Measurements from ENCODE around the gene LHX2. TPM values are rescaled to one million over a fixed set of nuclear protein-coding genes. Genes with fewer than 3 reads are reported as not detected.

The LHX2 gene
- total RNA-seq, 1 donor from 2014 or later, result 0.17 TPM

DNA sequence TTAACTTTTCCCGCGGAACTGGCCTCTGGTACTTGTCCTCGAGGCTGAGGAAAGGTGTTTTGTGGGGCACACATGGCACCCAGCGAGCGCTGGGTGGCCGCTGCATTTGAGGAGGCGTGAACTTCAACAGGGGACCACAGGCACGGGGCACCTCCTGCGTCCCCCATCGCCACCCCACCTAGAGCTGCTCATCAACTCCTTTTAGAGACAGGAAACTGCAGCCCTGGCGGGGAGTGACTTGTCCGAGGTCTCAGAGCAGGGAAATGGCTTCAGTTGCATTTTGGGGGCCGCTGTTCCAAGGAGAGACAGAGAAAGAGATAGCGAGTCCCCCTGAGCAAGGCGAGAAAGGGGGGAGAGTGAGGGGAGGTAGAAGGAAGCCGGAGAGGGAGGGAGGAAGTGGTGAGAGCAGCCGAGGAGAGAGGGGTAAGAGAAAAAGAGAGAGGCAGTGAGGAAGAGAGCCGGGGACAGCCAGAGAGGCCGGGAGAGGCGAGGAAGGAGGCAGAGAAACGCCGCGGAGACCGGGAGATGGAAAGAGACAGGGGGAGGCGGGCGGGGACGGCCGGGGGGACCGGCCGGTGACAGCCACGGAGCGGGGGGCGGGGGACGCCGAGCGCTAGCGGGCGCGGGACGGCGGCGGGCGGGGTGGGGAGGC, 12.5 kb upstream of the LHX2 start:
- no peak for DNase-seq (ENCODE audit: low spot score)

DNA sequence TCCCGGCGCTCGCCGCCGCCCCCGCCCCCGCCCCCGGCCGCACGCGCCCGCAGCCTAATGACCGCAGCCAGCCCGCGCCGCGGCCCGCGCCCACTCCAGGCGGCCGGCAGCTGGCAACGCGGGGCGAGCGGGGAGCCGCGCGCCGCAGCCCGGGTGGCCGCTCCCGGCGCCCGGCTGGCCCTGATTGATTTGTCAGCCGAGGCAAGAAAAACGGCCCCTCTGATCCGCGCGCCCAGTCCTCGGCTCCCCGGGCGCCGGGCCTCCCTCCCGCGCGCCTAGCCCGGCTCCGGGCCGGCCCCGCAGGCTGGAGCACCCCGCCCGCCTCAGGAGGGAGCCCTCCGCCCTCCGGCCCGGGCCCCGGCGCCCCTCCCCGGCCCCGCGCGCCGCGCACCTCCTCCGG, 11.9 kb upstream of the LHX2 start:
- DNase-seq (ENCODE audit: low spot score), result no peak

DNA sequence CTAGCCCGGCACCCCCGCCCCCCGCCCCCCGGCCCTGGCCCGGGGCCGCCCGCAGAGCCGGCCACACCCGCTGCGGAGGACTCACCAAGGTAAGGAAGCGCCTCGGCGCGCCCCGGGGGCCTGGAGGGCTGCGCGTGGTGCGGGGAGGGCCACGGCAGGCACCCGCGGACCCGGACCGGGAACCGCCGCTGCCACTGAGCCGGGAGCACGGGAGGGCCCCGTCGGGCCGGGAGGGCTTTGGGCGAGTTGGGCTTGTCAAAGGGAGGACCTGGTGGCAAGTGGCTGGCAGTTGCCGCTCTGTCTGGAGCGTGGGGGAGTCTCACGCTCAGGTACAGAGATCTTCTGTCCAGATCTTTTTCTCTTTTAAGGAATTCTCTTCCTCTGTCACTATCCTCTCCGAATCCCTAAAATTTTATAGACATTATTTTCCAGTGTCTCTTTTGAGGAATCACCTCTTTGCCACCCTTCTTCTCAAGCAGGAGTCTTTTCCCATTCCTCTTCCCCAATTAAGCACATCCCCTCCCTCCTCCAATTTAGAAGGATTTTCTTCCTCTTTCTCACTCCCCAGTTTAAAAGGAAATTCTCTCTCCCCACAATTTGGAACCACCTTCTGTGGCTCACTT, 11.3 kb upstream of the LHX2 start:
- DNase-seq (ENCODE audit: low spot score), result no peak

DNA sequence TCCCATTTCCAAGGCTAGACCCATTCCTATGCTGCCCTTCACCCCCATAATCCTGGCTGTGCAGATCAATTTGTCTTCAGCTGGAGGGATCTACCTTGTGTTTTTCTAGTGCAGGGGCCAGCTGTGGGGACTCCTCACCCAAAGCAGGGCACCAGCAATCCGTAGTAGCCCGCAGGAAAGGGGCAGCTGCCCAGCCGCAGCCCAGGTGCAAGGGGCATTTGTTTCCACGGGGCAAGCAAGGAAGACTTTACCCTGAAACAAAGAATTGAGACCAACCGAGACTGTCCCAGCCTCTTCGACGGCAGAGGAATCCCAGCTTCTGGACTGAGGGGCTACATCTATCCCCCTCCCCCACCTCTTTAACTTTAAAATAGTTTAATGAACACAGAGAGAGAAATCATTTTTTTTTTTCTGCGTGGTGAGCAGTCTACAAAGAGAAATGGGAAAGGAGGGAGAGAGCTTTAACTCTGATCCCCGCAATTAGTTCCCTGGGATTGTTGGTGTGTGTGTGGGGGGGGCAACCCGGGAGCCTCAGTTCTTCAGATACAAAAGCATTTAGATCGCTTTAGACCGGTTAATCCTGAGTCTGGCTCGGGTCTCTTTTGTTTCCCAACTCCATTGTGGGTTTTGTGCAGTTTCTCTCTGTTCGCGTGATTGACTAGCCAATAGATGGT, 10.6 kb upstream of the LHX2 start:
- DNase-seq (ENCODE audit: low spot score), result no peak

DNA sequence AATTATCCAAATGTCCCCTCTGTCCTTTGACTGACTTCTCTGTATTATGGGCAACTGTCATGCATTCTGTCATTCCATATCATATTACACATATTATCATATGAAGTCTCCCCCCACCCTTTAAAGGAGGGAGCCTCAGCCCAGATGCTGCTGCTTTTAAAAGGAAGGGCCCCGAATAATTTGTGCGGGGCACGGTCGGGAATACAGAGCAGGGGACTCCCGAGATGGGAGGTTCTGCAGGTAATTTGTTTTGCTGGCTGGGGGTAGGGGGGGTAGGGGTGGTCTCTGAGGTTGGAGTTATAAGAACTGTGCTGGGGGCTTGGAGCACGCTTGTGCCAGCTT, 10.1 kb upstream of the LHX2 start:
- DNase-seq (ENCODE audit: low spot score), result no peak

DNA sequence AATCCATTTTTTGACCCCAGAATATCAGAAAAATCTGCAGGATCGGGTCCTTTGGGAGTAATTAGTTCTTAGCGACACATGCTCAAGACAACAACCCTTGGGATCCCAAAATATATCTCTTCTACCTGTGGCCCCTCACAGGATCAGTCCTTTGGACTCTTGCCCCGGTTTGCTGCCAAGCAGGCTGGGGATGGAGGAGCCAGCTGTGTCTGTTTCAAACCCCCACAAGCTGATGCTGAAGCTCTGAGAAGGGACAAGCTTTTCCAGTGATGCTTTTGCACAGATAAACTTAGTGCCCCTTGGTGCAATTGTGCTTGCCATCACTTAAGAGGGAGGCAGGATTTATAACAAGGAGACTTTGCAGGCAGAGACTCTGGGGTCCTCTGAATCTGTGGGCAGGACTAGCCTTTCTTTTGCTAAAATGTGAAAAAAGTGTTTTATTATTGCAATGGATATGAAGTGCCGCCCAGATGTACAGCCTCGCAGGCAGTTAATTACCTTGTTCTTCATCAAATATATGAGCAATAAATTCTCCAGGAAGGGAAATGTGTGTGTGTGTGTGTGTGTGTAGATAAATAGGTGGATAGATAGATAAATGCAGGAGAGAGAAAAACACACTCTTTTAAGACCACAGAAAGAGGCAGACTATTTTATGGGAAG, 9.6 kb upstream of the LHX2 start:
- no peak for DNase-seq (ENCODE audit: low spot score)

DNA sequence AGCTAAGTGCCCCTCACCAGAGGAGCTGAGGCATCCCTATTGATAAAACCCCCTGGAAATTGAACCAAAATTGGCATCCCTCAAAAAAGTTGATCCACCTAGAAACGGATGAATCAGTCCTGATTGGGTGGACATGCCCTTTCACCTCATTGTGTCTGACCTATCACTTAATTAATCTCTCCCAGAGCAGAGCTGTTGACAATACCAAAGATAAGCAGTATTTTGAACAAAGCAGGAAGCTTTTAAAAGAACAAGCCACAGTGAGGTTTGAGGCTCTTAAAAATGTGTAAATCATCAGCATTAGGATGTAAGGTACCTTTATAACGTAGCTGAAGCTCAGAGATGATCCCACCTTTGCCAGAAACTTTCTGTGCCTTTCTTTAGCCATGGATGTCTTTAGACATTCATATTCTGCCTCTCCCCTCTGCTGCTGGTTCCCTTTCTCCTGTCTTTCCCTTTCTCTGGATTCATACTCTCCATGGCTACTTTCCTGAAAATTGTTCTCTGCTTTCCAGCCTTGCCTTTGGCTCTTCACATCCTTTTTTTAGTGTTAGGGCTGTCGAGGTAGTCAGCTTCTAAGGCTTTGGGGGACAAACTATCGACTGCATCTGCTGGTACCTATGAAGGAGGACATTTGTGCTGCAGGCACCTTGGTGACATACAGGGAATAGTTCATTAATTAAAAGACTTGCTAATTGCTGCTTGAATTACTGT, 7.8 kb upstream of the LHX2 start:
- no peak for DNase-seq (ENCODE audit: low spot score)

DNA sequence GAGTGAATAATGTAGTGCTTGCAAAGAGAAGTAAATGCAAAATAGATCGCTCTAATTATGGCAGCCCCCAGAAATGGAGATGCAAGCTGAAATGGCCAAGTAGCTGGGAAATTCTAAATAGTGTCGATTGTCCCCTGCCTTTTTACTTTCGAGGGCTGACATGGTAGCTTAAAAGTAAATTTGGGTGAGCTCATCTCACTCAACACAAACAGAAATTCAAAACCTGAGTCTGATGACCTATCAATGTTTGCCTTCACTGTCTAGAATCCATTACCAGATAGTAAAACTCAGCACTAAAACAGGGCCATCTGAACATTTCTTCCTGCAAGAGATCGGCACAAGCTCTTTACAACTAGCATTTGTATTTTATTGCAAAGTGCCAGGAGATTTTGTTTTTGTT, 7.0 kb upstream of the LHX2 start:
- DNase-seq (ENCODE audit: low spot score), result no peak

DNA sequence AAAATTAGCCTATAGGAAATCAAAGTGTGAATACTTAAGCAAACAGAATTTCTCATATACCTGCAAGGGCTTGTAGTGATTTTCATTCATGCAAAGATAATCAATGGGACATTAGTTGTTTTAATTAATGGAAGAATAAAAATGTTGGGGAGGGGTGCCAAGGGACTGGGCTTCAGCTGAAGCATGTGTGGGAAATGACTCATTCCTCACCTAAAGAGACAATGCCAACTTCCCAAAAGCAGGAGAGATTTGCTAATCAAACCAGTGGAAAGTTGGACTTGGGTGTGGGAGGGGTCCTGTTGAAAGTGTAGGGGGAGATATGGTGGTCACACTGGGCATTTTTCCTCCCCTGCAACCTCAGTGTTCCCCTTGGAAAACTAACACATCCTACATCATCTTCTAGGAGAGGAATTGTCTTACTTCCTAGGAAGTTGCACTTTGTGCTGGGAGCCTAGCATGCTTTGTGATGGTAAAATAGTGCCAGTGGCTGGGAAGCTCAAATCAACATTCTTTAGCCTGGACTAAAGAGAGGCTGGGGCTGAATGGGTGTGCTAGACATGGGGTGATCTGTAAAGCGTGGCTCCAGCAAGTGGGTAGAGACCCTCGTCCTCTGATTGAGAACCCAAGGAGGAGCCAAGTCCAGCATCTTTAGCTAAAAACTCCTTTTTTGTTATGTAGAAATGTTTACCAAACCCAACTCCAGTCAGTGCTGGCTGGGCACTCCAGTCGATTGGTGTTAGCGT, 6.4 kb upstream of the LHX2 start:
- no peak for DNase-seq (ENCODE audit: low spot score)

DNA sequence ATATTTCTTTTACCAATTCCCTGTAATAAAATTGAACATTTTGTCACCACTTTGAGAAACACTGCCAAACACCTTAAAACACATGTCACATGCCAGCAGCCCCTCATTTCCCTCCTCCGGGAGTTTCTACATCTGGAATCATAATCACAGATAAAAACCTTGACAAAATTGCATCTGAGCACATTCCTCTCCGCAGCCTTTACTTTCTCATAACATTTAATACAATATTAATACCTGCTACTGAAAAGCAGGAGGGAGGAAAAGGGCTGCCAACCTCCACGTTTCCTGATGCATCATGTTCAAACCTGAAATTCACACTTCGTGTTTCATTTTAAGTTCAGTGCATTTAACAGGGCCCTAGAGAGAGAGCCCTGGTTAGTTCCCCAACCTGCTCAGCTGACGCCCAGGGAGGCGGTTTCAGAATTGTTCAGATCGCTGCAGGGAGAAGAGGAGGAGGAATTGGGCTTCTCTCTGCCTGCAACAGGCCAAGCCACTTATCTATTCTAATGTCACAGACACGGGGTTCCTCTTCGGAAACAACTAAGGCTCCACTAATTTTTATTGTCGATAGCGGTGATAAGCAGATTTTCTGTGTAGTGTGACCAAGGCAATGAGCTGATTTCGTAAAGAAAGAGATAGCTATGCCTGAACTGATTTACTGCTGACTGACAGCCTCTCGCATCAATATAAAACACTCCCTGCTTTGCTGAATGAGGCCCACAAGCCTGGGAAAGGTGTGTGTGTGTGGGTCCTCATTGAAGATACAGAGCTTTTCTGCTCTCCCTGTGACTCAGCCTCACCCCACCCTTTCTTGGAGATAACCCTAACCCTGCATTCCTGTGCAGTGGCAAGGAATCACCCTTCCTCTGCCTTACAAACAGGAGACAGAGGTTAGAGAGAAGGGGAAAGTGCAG, 4.9 kb upstream of the LHX2 start:
- DNase-seq (ENCODE audit: low spot score), result no peak

DNA sequence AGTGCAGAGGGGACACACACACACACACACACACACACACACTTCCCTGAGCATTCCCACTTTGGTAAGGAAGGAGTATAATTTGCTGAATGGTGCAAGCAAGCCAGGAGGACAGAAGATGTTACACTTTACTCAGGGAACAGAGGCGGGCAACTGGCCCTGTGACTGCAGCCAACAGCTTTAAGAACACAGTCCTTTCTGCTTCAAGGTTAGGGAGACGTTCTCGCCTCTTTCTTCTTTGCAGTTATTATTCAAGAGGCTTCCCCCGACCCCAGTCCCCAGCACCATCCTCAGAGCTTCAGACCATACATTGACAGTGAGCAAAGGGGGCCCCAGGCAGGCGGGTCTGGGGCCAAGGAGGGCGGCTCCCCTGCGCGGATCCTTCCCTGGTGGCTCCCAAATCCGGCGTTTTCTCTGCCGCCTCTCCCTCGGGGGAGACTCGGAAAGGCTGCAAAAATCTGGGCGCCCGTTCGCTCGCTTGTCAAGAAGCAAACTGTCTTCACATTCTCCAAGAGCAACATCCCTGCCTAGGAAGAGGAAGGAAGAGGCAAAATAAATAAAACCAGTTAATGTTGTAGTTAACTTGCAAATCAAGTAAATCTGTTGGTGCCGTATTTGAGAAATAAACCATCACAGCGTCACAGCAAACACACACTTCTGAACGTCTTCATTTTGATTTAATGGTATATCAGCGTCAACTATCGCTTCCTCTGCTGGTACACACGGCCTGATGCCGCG, 3.8 kb upstream of the LHX2 start:
- DNase-seq (ENCODE audit: low spot score), result no peak

DNA sequence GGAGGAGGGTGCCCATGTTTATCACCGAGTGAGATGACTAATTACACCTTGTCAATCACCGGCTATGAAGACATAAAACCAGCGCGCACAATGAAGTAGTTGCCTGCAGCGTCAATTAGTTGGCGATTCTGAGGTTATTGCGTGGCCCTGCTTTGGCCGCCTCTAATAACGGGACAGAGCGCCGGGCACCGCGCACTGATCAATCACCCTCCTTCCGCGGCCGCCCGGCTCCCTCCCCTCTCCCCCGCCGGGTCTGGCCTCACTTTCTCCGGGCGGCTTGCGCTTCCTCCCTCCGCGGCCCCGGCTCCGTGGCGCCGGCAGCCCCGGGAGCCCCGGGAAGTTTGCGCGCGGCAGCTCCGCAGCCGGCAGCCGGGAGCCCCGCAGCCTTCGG, 3.3 kb upstream of the LHX2 start:
- DNase-seq (ENCODE audit: low spot score), result no peak

DNA sequence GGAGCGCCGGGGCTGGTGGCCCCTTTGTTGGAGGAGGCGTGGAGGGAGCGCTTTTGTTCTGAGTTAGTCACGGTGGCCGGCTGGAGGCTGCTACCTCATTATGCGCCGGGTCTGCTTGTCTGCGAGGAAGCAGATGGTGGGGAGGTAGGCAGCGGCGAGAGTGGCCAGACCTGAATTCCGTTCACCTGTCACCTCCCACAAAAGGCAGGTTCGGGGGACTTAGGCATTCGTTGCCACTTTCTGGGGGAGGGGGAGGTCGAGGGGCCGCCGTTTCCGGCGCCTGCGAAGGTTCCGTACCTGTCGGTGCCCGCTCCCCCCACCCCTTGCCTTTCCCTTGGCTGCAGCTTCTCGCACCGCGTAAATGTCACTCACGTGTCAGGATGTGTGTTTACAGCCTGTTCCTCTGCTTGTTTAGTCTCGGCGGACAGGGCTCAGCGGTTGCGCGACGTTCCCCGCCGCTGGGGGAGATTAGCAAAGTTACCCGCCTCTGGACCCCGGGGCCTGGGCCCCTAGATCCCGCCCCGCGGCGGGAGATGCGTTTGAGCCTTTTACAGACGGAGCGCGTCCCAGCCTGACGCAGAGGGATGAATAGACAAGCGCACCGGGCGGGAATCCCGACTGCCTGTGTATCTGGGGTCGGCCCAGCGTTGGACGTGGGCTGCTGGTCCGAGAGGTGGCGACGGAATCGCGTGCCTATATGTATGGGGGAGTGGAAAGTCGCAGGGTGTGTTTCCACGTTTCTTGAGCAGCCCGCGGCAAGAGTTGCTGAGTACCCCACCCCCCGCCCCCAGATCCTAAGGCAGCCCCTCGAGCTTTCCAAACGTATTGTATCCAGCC, 2.7 kb upstream of the LHX2 start:
- DNase-seq (ENCODE audit: low spot score), result no peak

DNA sequence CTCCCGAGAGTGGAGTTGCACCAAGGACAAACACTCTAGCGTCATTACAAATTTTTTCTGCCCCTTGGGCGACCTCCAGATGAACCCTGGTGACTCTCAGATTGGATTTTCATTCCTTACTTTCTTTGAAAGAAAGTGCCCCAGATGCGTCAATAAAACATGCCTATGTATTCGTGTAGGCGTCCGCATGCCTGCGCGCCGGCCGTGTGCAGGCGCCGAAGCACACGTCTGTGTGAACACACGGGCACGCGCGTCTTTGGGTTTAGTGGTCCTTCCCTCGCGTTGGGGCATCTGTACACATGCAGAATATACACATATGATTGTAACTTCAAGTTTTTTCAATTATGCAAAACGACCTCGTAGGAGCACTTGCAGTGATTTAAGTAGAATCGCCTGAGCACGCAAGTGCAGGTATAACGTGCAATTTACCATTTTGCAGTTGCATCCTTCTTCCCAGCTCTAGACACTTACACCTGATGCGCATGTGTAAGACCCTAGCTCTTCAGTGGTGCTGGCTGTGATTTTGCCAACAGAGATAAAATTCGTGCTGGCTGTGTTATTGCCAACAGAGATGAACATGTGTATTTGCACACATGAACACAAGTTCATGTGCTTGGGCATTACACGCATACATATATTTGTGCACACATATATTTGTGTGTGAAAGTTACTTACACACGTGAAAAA, 1.9 kb upstream of the LHX2 start:
- DNase-seq (ENCODE audit: low spot score), result no peak

DNA sequence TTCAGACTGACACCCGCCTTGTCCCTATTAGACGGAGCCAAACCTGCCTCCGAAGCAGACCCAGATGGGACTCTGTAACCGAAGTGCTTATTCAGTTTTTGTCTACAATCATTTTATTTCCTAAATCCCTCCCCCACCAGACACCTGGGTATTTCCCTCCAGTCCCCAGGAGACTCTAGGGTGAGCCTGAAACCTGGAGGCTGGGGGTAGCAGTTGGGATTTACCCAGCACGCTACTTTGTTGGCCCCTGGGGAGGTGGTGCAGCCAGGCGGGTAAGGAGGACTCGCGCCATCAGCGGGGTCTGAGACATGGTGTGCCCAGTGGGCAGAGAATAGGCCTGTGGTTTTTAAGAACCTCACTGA, 1.3 kb upstream of the LHX2 start:
- DNase-seq (ENCODE audit: low spot score), result no peak

DNA sequence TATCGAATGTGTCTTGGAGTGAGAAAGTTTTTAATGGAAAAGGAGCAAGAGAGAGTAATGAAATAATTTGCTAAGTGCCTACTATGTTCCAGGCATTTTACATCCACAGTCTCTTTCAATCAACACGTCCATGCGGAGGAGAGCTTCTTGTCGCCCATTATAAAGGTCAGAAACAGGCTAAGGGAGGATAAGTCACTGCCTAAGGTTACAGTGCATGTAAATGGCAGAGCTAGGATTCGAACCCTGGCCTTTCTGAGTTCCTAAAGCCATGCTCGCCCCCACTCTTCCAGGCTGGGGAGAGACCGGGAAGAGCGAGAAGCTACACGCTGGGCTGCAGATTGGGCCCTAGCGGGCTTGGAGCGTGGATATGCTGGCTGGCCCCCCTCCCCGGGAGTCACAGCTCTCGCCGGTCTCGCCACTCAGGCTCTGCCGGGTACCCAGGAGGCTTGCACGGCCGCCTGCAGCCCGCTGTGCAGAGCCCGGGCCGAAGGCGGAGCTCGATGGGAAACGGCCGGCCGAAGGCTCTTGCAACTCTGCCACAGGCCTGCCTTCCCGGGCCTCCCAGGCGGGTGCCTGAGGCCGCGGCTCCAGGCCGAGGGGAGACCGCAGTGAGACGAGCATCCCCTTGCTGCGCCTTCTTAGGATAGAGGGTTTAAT, 775 bp upstream of the LHX2 start:
- no peak for DNase-seq (ENCODE audit: low spot score)

DNA sequence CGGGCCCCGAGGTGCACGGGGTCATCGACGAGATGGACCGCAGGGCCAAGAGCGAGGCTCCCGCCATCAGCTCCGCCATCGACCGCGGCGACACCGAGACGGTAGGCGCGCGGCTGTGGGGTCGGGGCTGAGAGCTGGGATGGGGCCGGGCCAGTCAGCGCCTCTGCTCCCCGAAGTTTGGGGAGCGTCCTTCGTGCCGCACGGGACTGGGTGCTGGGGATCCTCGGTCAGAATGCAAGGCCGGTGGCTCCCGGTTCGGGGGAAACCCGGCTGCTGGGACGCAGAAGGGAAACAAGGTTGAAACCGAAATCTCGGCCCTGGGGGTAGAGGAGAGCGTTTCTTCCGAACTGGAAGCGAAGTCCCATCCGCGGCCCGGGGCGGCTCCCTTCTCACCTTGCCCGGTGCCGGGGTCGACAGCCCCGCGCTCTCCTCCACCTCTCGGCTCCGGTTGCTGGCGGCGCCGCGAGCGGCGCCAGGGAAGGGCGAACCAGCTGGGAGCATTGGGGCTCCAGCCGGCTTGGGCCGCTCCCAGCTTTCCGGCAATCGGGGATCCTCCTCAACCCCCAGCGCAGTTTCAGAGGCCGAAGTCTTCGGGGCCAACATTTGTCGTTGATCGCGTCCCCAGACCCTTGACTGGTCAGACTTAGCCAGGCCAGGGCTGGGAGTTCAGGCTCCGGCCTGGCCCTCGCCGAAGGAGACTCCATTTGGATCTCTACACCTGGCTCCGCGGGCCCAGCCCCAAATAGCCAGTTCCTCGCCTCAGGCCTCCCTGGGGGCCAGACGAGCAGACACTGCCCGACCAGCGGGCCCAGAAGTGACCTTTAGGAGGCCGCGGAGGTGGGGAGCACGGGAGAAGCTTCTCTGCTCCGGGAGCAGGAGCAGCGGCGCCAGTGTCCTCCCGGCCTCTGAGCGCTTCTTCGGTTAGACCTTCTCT, 1.1 kb downstream of the LHX2 start:
- DNase-seq (ENCODE audit: low spot score), result no peak
